ENCODE measurements around the gene ESYT1. TPM values are rescaled to one million over a fixed set of nuclear protein-coding genes. Genes with fewer than 3 reads are reported as not detected.

Gene ESYT1
- total and polyA plus RNA-seq, 9 of the 15 experiments (the other 6 are each of a cell fraction or from before 2014, with no cell fraction given), result 132 to 420 (median 164) TPM

DNA sequence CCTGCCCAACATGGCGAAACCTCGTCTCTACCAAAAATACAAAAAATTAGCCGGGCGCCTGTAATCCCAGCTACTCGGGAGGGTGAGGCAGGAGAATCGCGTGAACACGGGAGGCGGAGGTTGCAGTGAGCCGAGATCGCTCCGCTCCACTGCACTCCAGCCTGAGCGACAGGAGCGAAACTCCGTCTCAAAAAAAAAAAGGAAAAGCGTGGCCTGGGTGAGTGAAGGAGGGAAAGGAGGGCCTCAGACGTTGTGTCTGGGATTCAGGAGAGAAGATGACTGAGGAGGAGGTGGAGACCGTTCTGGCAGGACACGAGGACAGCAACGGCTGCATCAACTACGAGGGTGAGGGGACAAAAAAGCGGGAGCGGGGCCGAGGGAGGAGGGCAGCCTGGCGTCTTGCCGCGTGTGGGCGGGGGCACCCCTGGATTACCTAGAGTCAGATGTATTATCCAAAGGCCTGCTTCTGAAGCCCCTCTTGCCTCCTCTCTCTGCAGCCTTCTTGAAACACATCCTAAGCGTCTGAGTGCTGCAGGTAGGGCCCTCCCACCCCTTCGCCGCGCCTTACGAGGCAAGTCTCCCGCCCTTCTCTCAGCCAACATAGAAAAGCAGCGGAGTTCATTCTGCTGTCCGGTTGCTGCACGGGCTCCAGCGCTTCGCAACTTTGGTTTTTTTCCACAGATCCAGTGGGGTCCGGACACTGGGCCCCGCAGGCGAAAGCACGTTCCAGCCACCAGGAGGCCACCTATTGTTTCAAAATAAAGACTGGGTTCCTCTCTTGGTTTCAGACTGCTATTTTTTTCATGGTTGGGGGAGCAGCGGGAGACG, 29.3 kb downstream of the ESYT1 start (continued):
- TF ChIP-seq EZH2 (IDR thresholded peaks at IDR 0.05; ENCODE audit: borderline replicate concordance, low read depth, low read length) (no peak), EP400 (IDR thresholded peaks at IDR 0.05) (peak; percentile 3; the same call in 1 of the 2 replicates), SMC3 (conservative IDR thresholded peaks at IDR 0.05; ENCODE audit: insufficient read depth, low read depth, low read length) (0 out of 2 replicates have a peak, but pooled peaks have one; percentile 17), NCOA2 (IDR thresholded peaks at IDR 0.05; ENCODE audit: partially characterized antibody in 2 of 2) (no peak), L3MBTL2 (IDR thresholded peaks at IDR 0.05) (peak; percentile 88), CHD2 (IDR thresholded peaks at IDR 0.05; ENCODE audit: low read depth, low read length) (no peak), ZNF699 (CRISPR knock-in tag; IDR thresholded peaks at IDR 0.05; ENCODE audit: insufficient replicate concordance) (no peak), ZNF146 (CRISPR knock-in tag; IDR thresholded peaks at IDR 0.05; ENCODE audit: unreplicated experiment) (no peak), RBM25 (IDR thresholded peaks at IDR 0.05; ENCODE audit: low read depth, low read length, severe bottlenecking) (no peak), CBX8 (IDR thresholded peaks at IDR 0.05; ENCODE audit: borderline replicate concordance, extremely low read depth, low read depth, low read length, poor library complexity, severe bottlenecking) (no peak), RBM34 (IDR thresholded peaks at IDR 0.05; ENCODE audit: borderline replicate concordance, insufficient read depth, low read length) (no peak)
- TF ChIP-seq, protein P1, sequence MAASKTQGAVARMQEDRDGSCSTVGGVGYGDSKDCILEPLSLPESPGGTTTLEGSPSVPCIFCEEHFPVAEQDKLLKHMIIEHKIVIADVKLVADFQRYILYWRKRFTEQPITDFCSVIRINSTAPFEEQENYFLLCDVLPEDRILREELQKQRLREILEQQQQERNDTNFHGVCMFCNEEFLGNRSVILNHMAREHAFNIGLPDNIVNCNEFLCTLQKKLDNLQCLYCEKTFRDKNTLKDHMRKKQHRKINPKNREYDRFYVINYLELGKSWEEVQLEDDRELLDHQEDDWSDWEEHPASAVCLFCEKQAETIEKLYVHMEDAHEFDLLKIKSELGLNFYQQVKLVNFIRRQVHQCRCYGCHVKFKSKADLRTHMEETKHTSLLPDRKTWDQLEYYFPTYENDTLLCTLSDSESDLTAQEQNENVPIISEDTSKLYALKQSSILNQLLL (CRISPR knock-in tag; IDR thresholded peaks at IDR 0.05; ENCODE audit: borderline replicate concordance), result no peak
- TF ChIP-seq, protein P2, sequence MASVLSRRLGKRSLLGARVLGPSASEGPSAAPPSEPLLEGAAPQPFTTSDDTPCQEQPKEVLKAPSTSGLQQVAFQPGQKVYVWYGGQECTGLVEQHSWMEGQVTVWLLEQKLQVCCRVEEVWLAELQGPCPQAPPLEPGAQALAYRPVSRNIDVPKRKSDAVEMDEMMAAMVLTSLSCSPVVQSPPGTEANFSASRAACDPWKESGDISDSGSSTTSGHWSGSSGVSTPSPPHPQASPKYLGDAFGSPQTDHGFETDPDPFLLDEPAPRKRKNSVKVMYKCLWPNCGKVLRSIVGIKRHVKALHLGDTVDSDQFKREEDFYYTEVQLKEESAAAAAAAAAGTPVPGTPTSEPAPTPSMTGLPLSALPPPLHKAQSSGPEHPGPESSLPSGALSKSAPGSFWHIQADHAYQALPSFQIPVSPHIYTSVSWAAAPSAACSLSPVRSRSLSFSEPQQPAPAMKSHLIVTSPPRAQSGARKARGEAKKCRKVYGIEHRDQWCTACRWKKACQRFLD (CRISPR knock-in tag; IDR thresholded peaks at IDR 0.05), result 0 out of 2 replicates have a peak, but pooled peaks have one; percentile 14
- TF ChIP-seq, protein P3, sequence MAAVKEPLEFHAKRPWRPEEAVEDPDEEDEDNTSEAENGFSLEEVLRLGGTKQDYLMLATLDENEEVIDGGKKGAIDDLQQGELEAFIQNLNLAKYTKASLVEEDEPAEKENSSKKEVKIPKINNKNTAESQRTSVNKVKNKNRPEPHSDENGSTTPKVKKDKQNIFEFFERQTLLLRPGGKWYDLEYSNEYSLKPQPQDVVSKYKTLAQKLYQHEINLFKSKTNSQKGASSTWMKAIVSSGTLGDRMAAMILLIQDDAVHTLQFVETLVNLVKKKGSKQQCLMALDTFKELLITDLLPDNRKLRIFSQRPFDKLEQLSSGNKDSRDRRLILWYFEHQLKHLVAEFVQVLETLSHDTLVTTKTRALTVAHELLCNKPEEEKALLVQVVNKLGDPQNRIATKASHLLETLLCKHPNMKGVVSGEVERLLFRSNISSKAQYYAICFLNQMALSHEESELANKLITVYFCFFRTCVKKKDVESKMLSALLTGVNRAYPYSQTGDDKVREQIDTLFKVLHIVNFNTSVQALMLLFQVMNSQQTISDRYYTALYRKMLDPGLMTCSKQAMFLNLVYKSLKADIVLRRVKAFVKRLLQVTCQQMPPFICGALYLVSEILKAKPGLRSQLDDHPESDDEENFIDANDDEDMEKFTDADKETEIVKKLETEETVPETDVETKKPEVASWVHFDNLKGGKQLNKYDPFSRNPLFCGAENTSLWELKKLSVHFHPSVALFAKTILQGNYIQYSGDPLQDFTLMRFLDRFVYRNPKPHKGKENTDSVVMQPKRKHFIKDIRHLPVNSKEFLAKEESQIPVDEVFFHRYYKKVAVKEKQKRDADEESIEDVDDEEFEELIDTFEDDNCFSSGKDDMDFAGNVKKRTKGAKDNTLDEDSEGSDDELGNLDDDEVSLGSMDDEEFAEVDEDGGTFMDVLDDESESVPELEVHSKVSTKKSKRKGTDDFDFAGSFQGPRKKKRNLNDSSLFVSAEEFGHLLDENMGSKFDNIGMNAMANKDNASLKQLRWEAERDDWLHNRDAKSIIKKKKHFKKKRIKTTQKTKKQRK (IDR thresholded peaks at IDR 0.05; ENCODE audit: borderline replicate concordance, low read depth, low read length), result no peak
- TF ChIP-seq, protein P4, sequence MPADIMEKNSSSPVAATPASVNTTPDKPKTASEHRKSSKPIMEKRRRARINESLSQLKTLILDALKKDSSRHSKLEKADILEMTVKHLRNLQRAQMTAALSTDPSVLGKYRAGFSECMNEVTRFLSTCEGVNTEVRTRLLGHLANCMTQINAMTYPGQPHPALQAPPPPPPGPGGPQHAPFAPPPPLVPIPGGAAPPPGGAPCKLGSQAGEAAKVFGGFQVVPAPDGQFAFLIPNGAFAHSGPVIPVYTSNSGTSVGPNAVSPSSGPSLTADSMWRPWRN (IDR thresholded peaks at IDR 0.05; ENCODE audit: low read depth), result no peak
- TF ChIP-seq, protein P5, sequence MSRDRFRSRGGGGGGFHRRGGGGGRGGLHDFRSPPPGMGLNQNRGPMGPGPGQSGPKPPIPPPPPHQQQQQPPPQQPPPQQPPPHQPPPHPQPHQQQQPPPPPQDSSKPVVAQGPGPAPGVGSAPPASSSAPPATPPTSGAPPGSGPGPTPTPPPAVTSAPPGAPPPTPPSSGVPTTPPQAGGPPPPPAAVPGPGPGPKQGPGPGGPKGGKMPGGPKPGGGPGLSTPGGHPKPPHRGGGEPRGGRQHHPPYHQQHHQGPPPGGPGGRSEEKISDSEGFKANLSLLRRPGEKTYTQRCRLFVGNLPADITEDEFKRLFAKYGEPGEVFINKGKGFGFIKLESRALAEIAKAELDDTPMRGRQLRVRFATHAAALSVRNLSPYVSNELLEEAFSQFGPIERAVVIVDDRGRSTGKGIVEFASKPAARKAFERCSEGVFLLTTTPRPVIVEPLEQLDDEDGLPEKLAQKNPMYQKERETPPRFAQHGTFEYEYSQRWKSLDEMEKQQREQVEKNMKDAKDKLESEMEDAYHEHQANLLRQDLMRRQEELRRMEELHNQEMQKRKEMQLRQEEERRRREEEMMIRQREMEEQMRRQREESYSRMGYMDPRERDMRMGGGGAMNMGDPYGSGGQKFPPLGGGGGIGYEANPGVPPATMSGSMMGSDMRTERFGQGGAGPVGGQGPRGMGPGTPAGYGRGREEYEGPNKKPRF (IDR thresholded peaks at IDR 0.05; ENCODE audit: low read depth, low read length), result no peak

All from K562 (cell line).